ENCODE measurements around the gene COL5A1.

Gene COL5A1

GRCh38 chr9:134611046-134611445, 30.6 kb upstream of the COL5A1 start:
- H3K9me3 ChIP-seq (ENCODE audit: insufficient read depth, low read length), result no peaks in the 10 kb centered on the region; the same call in 1 of the 2 replicates
- H3K79me2 ChIP-seq (ENCODE audit: low read length), result no peaks in the 10 kb centered on the region
- H3K27me3 ChIP-seq (ENCODE audit: low read depth, low read length), result peaks cover 12% of the 10 kb centered on the region
- no peak overlapping the region for H3K9ac ChIP-seq (ENCODE audit: low read length)
- H4K20me1 ChIP-seq (ENCODE audit: insufficient read depth, low read length), result no peaks in the 10 kb centered on the region
- H3K36me3 ChIP-seq (replicated peaks; ENCODE audit: low read depth, low read length), result no peaks in the 10 kb centered on the region
- no peaks in the 10 kb centered on the region for H3K4me1 ChIP-seq (ENCODE audit: low read length)
- H3K4me2 ChIP-seq (ENCODE audit: low read length), result no peak overlapping the region
- no peak overlapping the region for H3K4me3 ChIP-seq (ENCODE audit: low read length)
- no peak overlapping the region for H2AFZ ChIP-seq (ENCODE audit: low read depth, low read length)
- TF ChIP-seq CTCF (IDR thresholded peaks at IDR 0.05; ENCODE audit: low read depth, low read length) (no peak), EZH2phosphoT487 (IDR thresholded peaks at IDR 0.05; ENCODE audit: low read depth) (no peak)
- no peak overlapping the region for H3K27ac ChIP-seq (ENCODE audit: low read length)

DNA sequence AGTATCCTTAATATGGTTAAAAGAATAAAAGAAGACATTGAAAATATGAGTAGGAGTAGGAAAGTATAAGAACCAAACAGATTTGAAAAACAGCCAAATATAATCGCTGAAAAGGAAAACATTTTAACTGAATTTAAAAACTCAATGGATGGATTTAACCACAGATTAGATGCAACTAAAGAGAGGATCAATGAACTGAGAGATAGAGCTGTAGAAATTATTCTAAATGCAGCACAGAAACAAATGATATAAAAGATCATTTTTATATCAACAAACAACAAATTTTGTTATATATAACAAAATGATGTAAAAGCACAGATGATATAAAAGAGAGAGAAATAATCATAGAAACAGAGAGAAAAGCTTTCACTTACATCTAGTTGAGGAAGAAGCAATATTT, 29.3 kb upstream of the COL5A1 start:
- Histone ChIP-seq H3K4me2 (ENCODE audit: low read length) (no peak overlapping the region), H4K20me1 (ENCODE audit: insufficient read depth, low read length) (no peaks in the 10 kb centered on the region), H3K79me2 (ENCODE audit: low read length) (no peaks in the 10 kb centered on the region), H2AFZ (ENCODE audit: low read depth, low read length) (no peak overlapping the region), H3K9ac (ENCODE audit: low read length) (no peak overlapping the region), H3K27me3 (ENCODE audit: low read depth, low read length) (peaks cover 12% of the 10 kb centered on the region), H3K27ac (ENCODE audit: low read length) (no peak overlapping the region), H3K4me1 (ENCODE audit: low read length) (no peaks in the 10 kb centered on the region), H3K9me3 (ENCODE audit: insufficient read depth, low read length) (no peaks in the 10 kb centered on the region; the same call in 1 of the 2 replicates), H3K36me3 (replicated peaks; ENCODE audit: low read depth, low read length) (no peaks in the 10 kb centered on the region), H3K4me3 (ENCODE audit: low read length) (no peak overlapping the region)
- TF ChIP-seq CTCF (IDR thresholded peaks at IDR 0.05; ENCODE audit: low read depth, low read length), result no peak
- no peak for TF ChIP-seq EZH2phosphoT487 (IDR thresholded peaks at IDR 0.05; ENCODE audit: low read depth)

- no peaks in the 10 kb centered on the region for H3K4me1 ChIP-seq (ENCODE audit: low read length)
- TF ChIP-seq CTCF (IDR thresholded peaks at IDR 0.05; ENCODE audit: low read depth, low read length) (no peak), EZH2phosphoT487 (IDR thresholded peaks at IDR 0.05; ENCODE audit: low read depth) (no peak)
- H3K4me2 ChIP-seq (ENCODE audit: low read length), result no peak overlapping the region
- peaks cover 12% of the 10 kb centered on the region for H3K27me3 ChIP-seq (ENCODE audit: low read depth, low read length)
- H3K79me2 ChIP-seq (ENCODE audit: low read length), result no peaks in the 10 kb centered on the region
- H3K9ac ChIP-seq (ENCODE audit: low read length), result no peak overlapping the region
- no peak overlapping the region for H2AFZ ChIP-seq (ENCODE audit: low read depth, low read length)
- no peaks in the 10 kb centered on the region for H4K20me1 ChIP-seq (ENCODE audit: insufficient read depth, low read length)
- H3K4me3 ChIP-seq (ENCODE audit: low read length), result no peak overlapping the region
- H3K36me3 ChIP-seq (replicated peaks; ENCODE audit: low read depth, low read length), result no peaks in the 10 kb centered on the region
- H3K9me3 ChIP-seq (ENCODE audit: insufficient read depth, low read length), result no peaks in the 10 kb centered on the region; the same call in 1 of the 2 replicates
- no peak overlapping the region for H3K27ac ChIP-seq (ENCODE audit: low read length)
Measured at GRCh38 chr9:134612715-134613114, 28.9 kb upstream of the COL5A1 start.

- no peak for TF ChIP-seq CTCF (IDR thresholded peaks at IDR 0.05; ENCODE audit: low read depth, low read length)
- TF ChIP-seq EZH2phosphoT487 (IDR thresholded peaks at IDR 0.05; ENCODE audit: low read depth), result no peak
- no peak overlapping the region for H2AFZ ChIP-seq (ENCODE audit: low read depth, low read length)
- H4K20me1 ChIP-seq (ENCODE audit: insufficient read depth, low read length), result no peaks in the 10 kb centered on the region
- no peaks in the 10 kb centered on the region for H3K36me3 ChIP-seq (replicated peaks; ENCODE audit: low read depth, low read length)
- no peak overlapping the region for H3K27ac ChIP-seq (ENCODE audit: low read length)
- H3K9me3 ChIP-seq (ENCODE audit: insufficient read depth, low read length), result no peaks in the 10 kb centered on the region; the same call in 1 of the 2 replicates
- H3K9ac ChIP-seq (ENCODE audit: low read length), result no peak overlapping the region
- peaks cover 12% of the 10 kb centered on the region for H3K27me3 ChIP-seq (ENCODE audit: low read depth, low read length)
- no peak overlapping the region for H3K4me3 ChIP-seq (ENCODE audit: low read length)
- H3K4me1 ChIP-seq (ENCODE audit: low read length), result no peaks in the 10 kb centered on the region
- H3K4me2 ChIP-seq (ENCODE audit: low read length), result no peak overlapping the region
- H3K79me2 ChIP-seq (ENCODE audit: low read length), result no peaks in the 10 kb centered on the region
Measured at GRCh38 chr9:134614256-134614655, 27.3 kb upstream of the COL5A1 start.
